ENCODE data around the gene NPM1.

GRCh38 chr5:171391996-171392577, 4.4 kb downstream of the NPM1 start:
- TF ChIP-seq EZH2 (IDR thresholded peaks at IDR 0.05; ENCODE audit: low read length, unreplicated experiment): no peak
- TF ChIP-seq CTCF (conservative IDR thresholded peaks at IDR 0.05; ENCODE audit: low read depth, low read length): no peak
- no peak for TF ChIP-seq EZH2phosphoT487 (IDR thresholded peaks at IDR 0.05; ENCODE audit: borderline replicate concordance, low read length)
